ENCODE data around the gene CENPM. TPM values are rescaled to one million over a fixed set of nuclear protein-coding genes. Genes with fewer than 3 reads are reported as not detected.
A peak's percentile ranks its signal among the peaks of the same experiment; 100 is the strongest.

Gene CENPM
- total and polyA plus RNA-seq, 9 of the 15 experiments (the other 6 are each of a cell fraction or from before 2014, with no cell fraction given): 11.3 to 67.7 (median 32.3) TPM

DNA sequence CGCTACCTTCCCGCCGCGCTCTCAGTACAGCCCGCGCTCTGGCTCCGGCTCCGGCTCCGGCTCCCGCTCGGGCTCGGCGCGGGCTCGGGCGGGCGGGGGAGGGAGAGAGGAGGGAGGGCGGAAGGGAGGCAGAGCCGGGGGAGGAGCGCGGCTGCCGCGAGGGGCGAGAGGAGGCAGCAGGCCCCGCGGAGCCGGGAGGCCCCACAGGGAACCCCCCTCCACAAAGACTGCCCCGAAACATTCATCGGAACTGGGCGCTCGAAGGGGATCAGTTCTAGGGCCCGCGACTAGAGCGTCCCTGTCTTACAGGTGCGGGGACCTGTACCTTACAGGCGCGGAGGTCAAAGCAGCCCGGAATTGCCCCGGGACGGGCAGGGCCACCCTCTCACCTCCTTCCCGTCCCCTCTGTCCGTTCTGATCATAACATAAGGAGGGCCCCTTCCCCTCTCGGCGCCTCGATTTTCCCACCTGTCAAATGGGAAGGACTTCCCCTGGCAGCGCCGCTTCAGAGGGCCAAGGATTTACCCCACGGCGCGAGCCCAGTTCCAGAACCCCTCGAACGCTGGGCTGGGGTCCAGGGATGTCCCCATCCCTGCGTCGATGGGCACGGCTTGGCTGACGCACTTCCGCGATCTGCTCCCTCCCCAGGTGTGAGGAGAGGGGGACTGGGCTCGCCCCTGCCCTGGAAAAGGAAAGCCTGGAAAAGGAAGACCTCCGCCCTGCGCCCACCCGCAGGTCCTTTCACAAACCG, 31.7 kb downstream of the CENPM start, which contains the start of gene SHISA8 (continued):
- TF ChIP-seq, protein P1, sequence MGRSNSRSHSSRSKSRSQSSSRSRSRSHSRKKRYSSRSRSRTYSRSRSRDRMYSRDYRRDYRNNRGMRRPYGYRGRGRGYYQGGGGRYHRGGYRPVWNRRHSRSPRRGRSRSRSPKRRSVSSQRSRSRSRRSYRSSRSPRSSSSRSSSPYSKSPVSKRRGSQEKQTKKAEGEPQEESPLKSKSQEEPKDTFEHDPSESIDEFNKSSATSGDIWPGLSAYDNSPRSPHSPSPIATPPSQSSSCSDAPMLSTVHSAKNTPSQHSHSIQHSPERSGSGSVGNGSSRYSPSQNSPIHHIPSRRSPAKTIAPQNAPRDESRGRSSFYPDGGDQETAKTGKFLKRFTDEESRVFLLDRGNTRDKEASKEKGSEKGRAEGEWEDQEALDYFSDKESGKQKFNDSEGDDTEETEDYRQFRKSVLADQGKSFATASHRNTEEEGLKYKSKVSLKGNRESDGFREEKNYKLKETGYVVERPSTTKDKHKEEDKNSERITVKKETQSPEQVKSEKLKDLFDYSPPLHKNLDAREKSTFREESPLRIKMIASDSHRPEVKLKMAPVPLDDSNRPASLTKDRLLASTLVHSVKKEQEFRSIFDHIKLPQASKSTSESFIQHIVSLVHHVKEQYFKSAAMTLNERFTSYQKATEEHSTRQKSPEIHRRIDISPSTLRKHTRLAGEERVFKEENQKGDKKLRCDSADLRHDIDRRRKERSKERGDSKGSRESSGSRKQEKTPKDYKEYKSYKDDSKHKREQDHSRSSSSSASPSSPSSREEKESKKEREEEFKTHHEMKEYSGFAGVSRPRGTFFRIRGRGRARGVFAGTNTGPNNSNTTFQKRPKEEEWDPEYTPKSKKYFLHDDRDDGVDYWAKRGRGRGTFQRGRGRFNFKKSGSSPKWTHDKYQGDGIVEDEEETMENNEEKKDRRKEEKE (IDR thresholded peaks at IDR 0.05; ENCODE audit: borderline replicate concordance in 1 of 2, control insufficient read depth in 1 of 2, low read depth in 2 of 2, low read length in 1 of 2): no peak
- TF ChIP-seq KDM1A (IDR thresholded peaks at IDR 0.05) (peak in 1 of 2 experiments; percentile 51; a peak in 1 of 4 replicates), MYC (IDR thresholded peaks at IDR 0.05; ENCODE audit: low read depth, low read length) (no peak), MYC (CRISPR knock-in tag; IDR thresholded peaks at IDR 0.05; ENCODE audit: borderline replicate concordance, low read depth) (no peak), ZBTB7A (IDR thresholded peaks at IDR 0.05; ENCODE audit: borderline replicate concordance, control insufficient read depth, low read depth, low read length) (peak; percentile 26; the same call in 1 of the 2 replicates), ZNF263 (CRISPR knock-in tag; IDR thresholded peaks at IDR 0.05; ENCODE audit: borderline replicate concordance) (peak; percentile 77), BCOR (IDR thresholded peaks at IDR 0.05) (peak; percentile 68), ZNF143 (CRISPR knock-in tag; IDR thresholded peaks at IDR 0.05) (no peak), KLF6 (CRISPR knock-in tag; IDR thresholded peaks at IDR 0.05; ENCODE audit: borderline replicate concordance) (no peak), ZNF232 (CRISPR knock-in tag; IDR thresholded peaks at IDR 0.05) (no peak), CREBBP (IDR thresholded peaks at IDR 0.05; ENCODE audit: low read depth, low read length) (no peak), CHD2 (IDR thresholded peaks at IDR 0.05; ENCODE audit: low read depth, low read length) (no peak), THRAP3 (IDR thresholded peaks at IDR 0.05; ENCODE audit: borderline replicate concordance) (no peak)
- TF ChIP-seq, protein P2, sequence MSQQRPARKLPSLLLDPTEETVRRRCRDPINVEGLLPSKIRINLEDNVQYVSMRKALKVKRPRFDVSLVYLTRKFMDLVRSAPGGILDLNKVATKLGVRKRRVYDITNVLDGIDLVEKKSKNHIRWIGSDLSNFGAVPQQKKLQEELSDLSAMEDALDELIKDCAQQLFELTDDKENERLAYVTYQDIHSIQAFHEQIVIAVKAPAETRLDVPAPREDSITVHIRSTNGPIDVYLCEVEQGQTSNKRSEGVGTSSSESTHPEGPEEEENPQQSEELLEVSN (IDR thresholded peaks at IDR 0.05; ENCODE audit: borderline replicate concordance in 1 of 2, extremely low read depth in 1 of 2, insufficient read depth in 1 of 2, insufficient read length in 1 of 2, low read depth in 1 of 2, low read length in 1 of 2, poor library complexity in 1 of 2, severe bottlenecking in 1 of 2): peak in 1 of 2 experiments; percentile 50
- TF ChIP-seq, protein P3, sequence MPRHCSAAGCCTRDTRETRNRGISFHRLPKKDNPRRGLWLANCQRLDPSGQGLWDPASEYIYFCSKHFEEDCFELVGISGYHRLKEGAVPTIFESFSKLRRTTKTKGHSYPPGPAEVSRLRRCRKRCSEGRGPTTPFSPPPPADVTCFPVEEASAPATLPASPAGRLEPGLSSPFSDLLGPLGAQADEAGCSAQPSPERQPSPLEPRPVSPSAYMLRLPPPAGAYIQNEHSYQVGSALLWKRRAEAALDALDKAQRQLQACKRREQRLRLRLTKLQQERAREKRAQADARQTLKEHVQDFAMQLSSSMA (CRISPR knock-in tag; IDR thresholded peaks at IDR 0.05): no peak
- TF ChIP-seq, protein P4, sequence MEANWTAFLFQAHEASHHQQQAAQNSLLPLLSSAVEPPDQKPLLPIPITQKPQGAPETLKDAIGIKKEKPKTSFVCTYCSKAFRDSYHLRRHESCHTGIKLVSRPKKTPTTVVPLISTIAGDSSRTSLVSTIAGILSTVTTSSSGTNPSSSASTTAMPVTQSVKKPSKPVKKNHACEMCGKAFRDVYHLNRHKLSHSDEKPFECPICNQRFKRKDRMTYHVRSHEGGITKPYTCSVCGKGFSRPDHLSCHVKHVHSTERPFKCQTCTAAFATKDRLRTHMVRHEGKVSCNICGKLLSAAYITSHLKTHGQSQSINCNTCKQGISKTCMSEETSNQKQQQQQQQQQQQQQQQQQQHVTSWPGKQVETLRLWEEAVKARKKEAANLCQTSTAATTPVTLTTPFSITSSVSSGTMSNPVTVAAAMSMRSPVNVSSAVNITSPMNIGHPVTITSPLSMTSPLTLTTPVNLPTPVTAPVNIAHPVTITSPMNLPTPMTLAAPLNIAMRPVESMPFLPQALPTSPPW (CRISPR knock-in tag; IDR thresholded peaks at IDR 0.05): peak; percentile 70

All from K562 (cell line).